ENCODE results near the gene FUBP3.

- TF ChIP-seq, protein P1, sequence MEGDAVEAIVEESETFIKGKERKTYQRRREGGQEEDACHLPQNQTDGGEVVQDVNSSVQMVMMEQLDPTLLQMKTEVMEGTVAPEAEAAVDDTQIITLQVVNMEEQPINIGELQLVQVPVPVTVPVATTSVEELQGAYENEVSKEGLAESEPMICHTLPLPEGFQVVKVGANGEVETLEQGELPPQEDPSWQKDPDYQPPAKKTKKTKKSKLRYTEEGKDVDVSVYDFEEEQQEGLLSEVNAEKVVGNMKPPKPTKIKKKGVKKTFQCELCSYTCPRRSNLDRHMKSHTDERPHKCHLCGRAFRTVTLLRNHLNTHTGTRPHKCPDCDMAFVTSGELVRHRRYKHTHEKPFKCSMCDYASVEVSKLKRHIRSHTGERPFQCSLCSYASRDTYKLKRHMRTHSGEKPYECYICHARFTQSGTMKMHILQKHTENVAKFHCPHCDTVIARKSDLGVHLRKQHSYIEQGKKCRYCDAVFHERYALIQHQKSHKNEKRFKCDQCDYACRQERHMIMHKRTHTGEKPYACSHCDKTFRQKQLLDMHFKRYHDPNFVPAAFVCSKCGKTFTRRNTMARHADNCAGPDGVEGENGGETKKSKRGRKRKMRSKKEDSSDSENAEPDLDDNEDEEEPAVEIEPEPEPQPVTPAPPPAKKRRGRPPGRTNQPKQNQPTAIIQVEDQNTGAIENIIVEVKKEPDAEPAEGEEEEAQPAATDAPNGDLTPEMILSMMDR (IDR thresholded peaks at IDR 0.05): no peak
- no peak for TF ChIP-seq POLR2A (IDR thresholded peaks at IDR 0.05)
Observed at GRCh38 chr9:130530938-130531337, 48.4 kb upstream of the FUBP3 start.

Measured in adrenal gland (tissue), 5 donors.